SK-N-SH (cell line): ENCODE measurements around the gene GABRA6.

Experiments used
- CTCF ChIP-seq: fragments of 200-600 bp; sonication (generic); IDR thresholded peaks from 2 replicates; pipeline ENCODE4 v1.6.1; 2017; ENCODE audit warnings: antibody characterized with exemption, mild to moderate bottlenecking, moderate library complexity
- EP300 ChIP-seq, 2 experiments: IDR thresholded peaks; 2 replicates each; pipeline versions ENCODE4 v1.4.0 to v1.6.1; 2012; ENCODE audit warnings: borderline replicate concordance in 1 of 2, low read depth in 1 of 2, low read length in 1 of 2
- EZH2phosphoT487 ChIP-seq: fragments of 200-600 bp; sonication (generic); IDR thresholded peaks from 2 replicates; pipeline ENCODE4 v1.6.1; 2017; ENCODE audit warnings: low read depth, mixed run types, mild to moderate bottlenecking, antibody characterized with exemption, moderate library complexity, borderline replicate concordance
- JUND ChIP-seq: IDR thresholded peaks from 2 replicates; pipeline ENCODE4 v1.4.0; 2012
- MAX ChIP-seq: IDR thresholded peaks from 2 replicates; pipeline ENCODE4 v1.4.0; 2012; ENCODE audit warnings: low read depth
- NRF1 ChIP-seq: IDR thresholded peaks from 2 replicates; pipeline ENCODE4 v1.6.1; 2012; ENCODE audit warnings: low read depth, mild to moderate bottlenecking, low read length
- POLR2AphosphoS5 ChIP-seq: IDR thresholded peaks from 2 replicates; pipeline ENCODE4 v1.6.1; 2012; ENCODE audit warnings: low read depth, low read length
- RAD21 ChIP-seq: IDR thresholded peaks from 2 replicates; pipeline ENCODE4 v1.6.1; 2012; ENCODE audit warnings: mild to moderate bottlenecking, low read length
- REST ChIP-seq: IDR thresholded peaks from 2 replicates; pipeline ENCODE4 v1.6.1; 2012; ENCODE audit warnings: mild to moderate bottlenecking, low read depth, low read length, moderate library complexity
- RFX5 ChIP-seq: IDR thresholded peaks from 2 replicates; pipeline ENCODE4 v1.6.1; 2012; ENCODE audit warnings: mild to moderate bottlenecking, improper control_type of control experiment, low read length
- SIN3A ChIP-seq: IDR thresholded peaks from 2 replicates; pipeline ENCODE4 v1.6.1; 2012; ENCODE audit warnings: low read depth, mild to moderate bottlenecking, low read length, moderate library complexity, borderline replicate concordance
- TCF12 ChIP-seq: IDR thresholded peaks from 2 replicates; pipeline ENCODE4 v1.4.0; 2012
- USF1 ChIP-seq: IDR thresholded peaks from 2 replicates; pipeline ENCODE4 v1.4.0; 2012; ENCODE audit warnings: low read depth, borderline replicate concordance

GRCh38 chr5:161719157-161719556 lies 33.6 kb downstream of the GABRA6 start:
- TF ChIP-seq EZH2phosphoT487 (no peak), CTCF (no peak), NRF1 (no peak), REST (no peak), MAX (no peak), TCF12 (no peak), RFX5 (no peak), POLR2AphosphoS5 (no peak), USF1 (no peak), EP300 (IDR thresholded peaks at IDR 0.05; ENCODE audit: borderline replicate concordance in 1 of 2, low read depth in 1 of 2, low read length in 1 of 2) (no peak), RAD21 (no peak), SIN3A (no peak), JUND (no peak)
